ENCODE data around the gene SMOC2. TPM values are rescaled to one million over a fixed set of nuclear protein-coding genes. Genes with fewer than 3 reads are reported as not detected.

The SMOC2 gene
- total and polyA plus RNA-seq, 2 of the 4 experiments (the other 2 are of a cell fraction): not detected

- CTCF ChIA-PET: no interaction called here
- Histone ChIP-seq H4K8ac (ENCODE audit: low read depth in 2 of 2, low read length in 2 of 2) (no peak overlapping the region), H3K27ac (ENCODE audit: insufficient read depth, low read length) (no peak overlapping the region), H2BK5ac (ENCODE audit: low read depth, low read length, poor library complexity, severe bottlenecking) (no peak overlapping the region), H2BK120ac (ENCODE audit: low read depth, low read length) (no peak overlapping the region), H3K9ac (ENCODE audit: low read depth, low read length) (no peak overlapping the region), H3K14ac (replicated peaks; ENCODE audit: low read depth, low read length) (no peak overlapping the region), H2BK20ac (ENCODE audit: low read depth, low read length) (no peak overlapping the region), H2AK5ac (ENCODE audit: low read depth, low read length) (no peak overlapping the region), H4K5ac (ENCODE audit: low read depth, low read length) (no peak overlapping the region), H3K79me1 (ENCODE audit: low read depth in 1 of 2, low read length in 2 of 2) (no peaks in the 10 kb centered on the region), H2BK15ac (ENCODE audit: low read depth, low read length) (no peak overlapping the region), H3K4me1 (ENCODE audit: control insufficient read depth, insufficient read depth, low read length) (no peaks in the 10 kb centered on the region), H3K4me2 (ENCODE audit: low read depth, low read length) (no peak overlapping the region), H3K4ac (ENCODE audit: low read depth, low read length) (no peak overlapping the region), H3K9me1 (ENCODE audit: insufficient read depth, low read length) (no peaks in the 10 kb centered on the region), H3K9me3 (ENCODE audit: control insufficient read depth, insufficient read depth, low read length) (peaks cover 44% of the 10 kb centered on the region), H3K18ac (ENCODE audit: low read depth, low read length) (no peak overlapping the region), H3K36me3 (ENCODE audit: control insufficient read depth, insufficient read depth, low read length) (no peaks in the 10 kb centered on the region), H2AFZ (replicated peaks; ENCODE audit: low read length, poor library complexity) (no peak overlapping the region), H3K56ac (ENCODE audit: extremely low read depth, insufficient read depth, low read length) (no peak overlapping the region), H3K4me3 (ENCODE audit: insufficient read depth, low read depth, low read length) (no peak overlapping the region), H4K91ac (ENCODE audit: insufficient read depth, low read depth, low read length) (no peak overlapping the region), H2AK9ac (replicated peaks; ENCODE audit: low read depth, low read length, poor library complexity) (no peak overlapping the region), H3K27me3 (ENCODE audit: control insufficient read depth, insufficient read depth, low read length) (no peaks in the 10 kb centered on the region), H4K20me1 (ENCODE audit: insufficient read depth, low read length) (no peaks in the 10 kb centered on the region), H3K23ac (ENCODE audit: low read depth, low read length) (no peak overlapping the region)
- BruUV-seq (replicated peaks): no TSS peak
- POLR2A ChIA-PET (ENCODE audit: unreplicated experiment): no interaction called here
- dilution Hi-C loops (cut with HindIII; ENCODE audit: low sequenced_read_pairs, unreplicated experiment): no loop called here
- WGBS, 2 experiments (ENCODE audit: extremely low coverage in 2 of 2, insufficient read length in 1 of 2): no CpG with 5 or more reads among the region's 6 CpGs
- no peak for ATAC-seq (ENCODE audit: low read depth)
- in situ Hi-C loops (cut with MboI; ENCODE audit: low sequenced_read_pairs): no loop called here
- TF ChIP-seq RCOR1 (IDR thresholded peaks at IDR 0.05; ENCODE audit: insufficient replicate concordance, low read length) (no peak), MAZ (IDR thresholded peaks at IDR 0.05; ENCODE audit: borderline replicate concordance, low read depth, low read length) (no peak), MAFK (IDR thresholded peaks at IDR 0.05; ENCODE audit: low read depth, low read length) (no peak), RFX5 (IDR thresholded peaks at IDR 0.05; ENCODE audit: low read depth, low read length) (no peak), FOS (IDR thresholded peaks at IDR 0.05; ENCODE audit: low read depth, low read length) (no peak), ELK1 (IDR thresholded peaks at IDR 0.05; ENCODE audit: borderline replicate concordance, low read depth, low read length) (no peak), POLR2A (IDR thresholded peaks at IDR 0.05; ENCODE audit: low read depth, low read length) (no peak), CTCF (conservative IDR thresholded peaks at IDR 0.05; ENCODE audit: low read depth, low read length) (no peak)
- no peak for DNase-seq
- intact Hi-C loops (cut with micrococcal nuclease): no loop called here
Observed at GRCh38 chr6:168628176-168628553, 187.2 kb downstream of the SMOC2 start.

Measured in IMR-90 (cell line).